Colon (tissue), 2 donors: ENCODE data around the gene ATP8B4.

Source experiments
- FAIRE-seq: peaks from 2 replicates; lab custom pipeline; 2012; peaks lifted over from hg19 to GRCh38; lab: Jason Lieb, UNC
- donor health status: control.
- donor health status: control.

The ATP8B4 gene

GRCh38 chr15:49953421-49953820 is 165.6 kb downstream of the ATP8B4 start:
- FAIRE-seq = no peak

GRCh38 chr15:49946681-49947080 is 172.4 kb downstream of the ATP8B4 start:
- FAIRE-seq = no peak

- no peak for FAIRE-seq
Observed at GRCh38 chr15:49934487-49934886, 184.5 kb downstream of the ATP8B4 start.

GRCh38 chr15:49927189-49927861 is 191.7 kb downstream of the ATP8B4 start:
- no peak for FAIRE-seq

- FAIRE-seq = no peak
Observed at GRCh38 chr15:49926740-49927139, 192.3 kb downstream of the ATP8B4 start.

- no peak for FAIRE-seq
Observed at GRCh38 chr15:49923671-49924070, 195.4 kb downstream of the ATP8B4 start.

- no peak for FAIRE-seq
Observed at GRCh38 chr15:49919034-49919433, 200.0 kb downstream of the ATP8B4 start.

GRCh38 chr15:49918121-49918520 is 200.9 kb downstream of the ATP8B4 start:
- no peak for FAIRE-seq

GRCh38 chr15:49916998-49917397 is 202.0 kb downstream of the ATP8B4 start:
- no peak for FAIRE-seq

- no peak for FAIRE-seq
Observed at GRCh38 chr15:49915822-49916221, 203.2 kb downstream of the ATP8B4 start.

GRCh38 chr15:49908933-49909295 is 210.1 kb downstream of the ATP8B4 start:
- no peak for FAIRE-seq

GRCh38 chr15:49908236-49908932 is 210.6 kb downstream of the ATP8B4 start:
- no peak for FAIRE-seq

- no peak for FAIRE-seq
Observed at GRCh38 chr15:49906966-49907365, 212.1 kb downstream of the ATP8B4 start.

- no peak for FAIRE-seq
Observed at GRCh38 chr15:49905221-49905620, 213.8 kb downstream of the ATP8B4 start.

- no peak for FAIRE-seq
Observed at GRCh38 chr15:49904296-49904695, 214.7 kb downstream of the ATP8B4 start.

- no peak for FAIRE-seq
Observed at GRCh38 chr15:49902685-49903501, 216.1 kb downstream of the ATP8B4 start.

- FAIRE-seq = no peak
Observed at GRCh38 chr15:49901996-49902684, 216.9 kb downstream of the ATP8B4 start.

GRCh38 chr15:49901321-49901720 is 217.7 kb downstream of the ATP8B4 start:
- FAIRE-seq = no peak

- FAIRE-seq = no peak
Observed at GRCh38 chr15:49900903-49901235, 218.2 kb downstream of the ATP8B4 start.

- FAIRE-seq = no peak
Observed at GRCh38 chr15:49900006-49900902, 218.8 kb downstream of the ATP8B4 start.

GRCh38 chr15:49898575-49899283 is 220.3 kb downstream of the ATP8B4 start:
- FAIRE-seq = no peak
